ENCODE measurements around the gene MEF2C.
A peak's percentile ranks its signal among the peaks of the same experiment; 100 is the strongest.

Gene MEF2C

GRCh38 chr5:88888291-88888690 is 5.3 kb upstream of the MEF2C start:
- DNase-seq (ENCODE audit: low spot score), result no peak

GRCh38 chr5:88887342-88887741 is 4.4 kb upstream of the MEF2C start:
- DNase-seq (ENCODE audit: low spot score), result no peak

GRCh38 chr5:88886746-88887341 is 3.9 kb upstream of the MEF2C start:
- no peak for DNase-seq (ENCODE audit: low spot score)

GRCh38 chr5:88886252-88886651 is 3.3 kb upstream of the MEF2C start:
- DNase-seq (ENCODE audit: low spot score), result no peak

GRCh38 chr5:88885002-88885401 is 2.0 kb upstream of the MEF2C start:
- no peak for DNase-seq (ENCODE audit: low spot score)

GRCh38 chr5:88884608-88884877 is 1.6 kb upstream of the MEF2C start:
- no peak for DNase-seq (ENCODE audit: low spot score)

- DNase-seq (ENCODE audit: low spot score), result peak; percentile 61
Observed at GRCh38 chr5:88883836-88884607, 1.0 kb upstream of the MEF2C start.

- DNase-seq (ENCODE audit: low spot score), result no peak
Observed at GRCh38 chr5:88882276-88883038, 527 bp downstream of the MEF2C start.

- DNase-seq (ENCODE audit: low spot score), result no peak
Observed at GRCh38 chr5:88881571-88881971, 1.4 kb downstream of the MEF2C start.

GRCh38 chr5:88880201-88880600 is 2.8 kb downstream of the MEF2C start:
- DNase-seq (ENCODE audit: low spot score), result no peak

GRCh38 chr5:88879724-88880123 is 3.3 kb downstream of the MEF2C start:
- no peak for DNase-seq (ENCODE audit: low spot score)

GRCh38 chr5:88878976-88879375 is 4.0 kb downstream of the MEF2C start:
- no peak for DNase-seq (ENCODE audit: low spot score)

GRCh38 chr5:88877826-88878225 is 5.2 kb downstream of the MEF2C start:
- no peak for DNase-seq (ENCODE audit: low spot score)

- DNase-seq (ENCODE audit: low spot score), result no peak
Observed at GRCh38 chr5:88876714-88877113, 6.3 kb downstream of the MEF2C start.

GRCh38 chr5:88875341-88876234 is 7.4 kb downstream of the MEF2C start:
- no peak for DNase-seq (ENCODE audit: low spot score)

- DNase-seq (ENCODE audit: low spot score), result no peak
Observed at GRCh38 chr5:88873447-88873846, 9.5 kb downstream of the MEF2C start.

GRCh38 chr5:88872971-88873370 is 10.0 kb downstream of the MEF2C start:
- no peak for DNase-seq (ENCODE audit: low spot score)

- DNase-seq (ENCODE audit: low spot score), result no peak
Observed at GRCh38 chr5:88870285-88870684, 12.7 kb downstream of the MEF2C start.

GRCh38 chr5:88868468-88869068 is 14.4 kb downstream of the MEF2C start:
- DNase-seq (ENCODE audit: low spot score), result no peak

- DNase-seq (ENCODE audit: low spot score), result no peak
Observed at GRCh38 chr5:88867638-88868037, 15.3 kb downstream of the MEF2C start.

- no peak for DNase-seq (ENCODE audit: low spot score)
Observed at GRCh38 chr5:88863523-88863922, 19.5 kb downstream of the MEF2C start.
